ENCODE measurements around the gene PASK. TPM values are rescaled to one million over a fixed set of nuclear protein-coding genes. Genes with fewer than 3 reads are reported as not detected.

The PASK gene
- total RNA-seq, 1 experiment from 2014 or later = 45.8 TPM

GRCh38 chr2:241112592-241112991 is 36.7 kb downstream of the PASK start:
- DNase-seq (ENCODE audit: low read depth, low spot score) (no peak), ATAC-seq (no peak)
- Histone ChIP-seq H3K4me2 (ENCODE audit: low read length) (no peak overlapping the region), H3K9ac (ENCODE audit: low read length) (no peak overlapping the region), H2AFZ (ENCODE audit: low read depth, low read length, poor library complexity, severe bottlenecking) (no peak overlapping the region), H3K27ac (ENCODE audit: low read depth, low read length) (no peak overlapping the region), H3K4me1 (ENCODE audit: control insufficient read depth in 1 of 2, insufficient read depth in 2 of 2, low read length in 2 of 2) (no peaks in the 10 kb centered on the region), H3K9me2 (ENCODE audit: insufficient read depth) (no peaks in the 10 kb centered on the region), H4K20me1 (ENCODE audit: insufficient read depth) (no peaks in the 10 kb centered on the region), H3K4me3 (replicated peaks in 1 of 2; ENCODE audit: low read depth in 1 of 2, low read length in 2 of 2) (no peak overlapping the region), H3K27me3 (ENCODE audit: insufficient read depth, low read length) (no peaks in the 10 kb centered on the region), H3K79me2 (ENCODE audit: insufficient read depth, low read length) (no peaks in the 10 kb centered on the region), H3K36me3 (ENCODE audit: control insufficient read depth in 1 of 2, insufficient read depth in 2 of 2, low read length in 2 of 2) (no peaks in the 10 kb centered on the region), H3K9me3 (ENCODE audit: control insufficient read depth in 1 of 2, insufficient read depth in 1 of 2, low read depth in 1 of 2, low read length in 2 of 2) (no peaks in the 10 kb centered on the region)
- BruUV-seq (replicated peaks) = no TSS peak
- RAD21 ChIA-PET (ENCODE audit: low non-redundant PET in 1 of 2, low total read pairs in 2 of 2, uncharacterized antibody in 2 of 2, unreplicated experiment in 2 of 2) = no interaction called here
- CTCF ChIA-PET = no interaction called here
- intact Hi-C loops (cut with micrococcal nuclease) = no loop called here
- POLR2A ChIA-PET = no interaction called here
- TF ChIP-seq ELF1 (IDR thresholded peaks at IDR 0.05; ENCODE audit: borderline replicate concordance, low read depth) (no peak), CTCF (IDR thresholded peaks at IDR 0.05 in 2 of 3, conservative IDR thresholded peaks at IDR 0.05 in 1 of 3; ENCODE audit: borderline replicate concordance in 1 of 3, insufficient read depth in 1 of 3, low read depth in 2 of 3, low read length in 2 of 3) (no peak), SIN3A (IDR thresholded peaks at IDR 0.05; ENCODE audit: low read depth) (no peak), EZH2phosphoT487 (IDR thresholded peaks at IDR 0.05; ENCODE audit: borderline replicate concordance) (no peak)

GRCh38 chr2:241112046-241112445 is 37.2 kb downstream of the PASK start:
- ATAC-seq (no peak), DNase-seq (ENCODE audit: low read depth, low spot score) (no peak)
- Histone ChIP-seq H3K9me3 (ENCODE audit: control insufficient read depth in 1 of 2, insufficient read depth in 1 of 2, low read depth in 1 of 2, low read length in 2 of 2) (no peaks in the 10 kb centered on the region), H3K9ac (ENCODE audit: low read length) (no peak overlapping the region), H3K4me1 (ENCODE audit: control insufficient read depth in 1 of 2, insufficient read depth in 2 of 2, low read length in 2 of 2) (no peaks in the 10 kb centered on the region), H3K79me2 (ENCODE audit: insufficient read depth, low read length) (no peaks in the 10 kb centered on the region), H3K4me2 (ENCODE audit: low read length) (no peak overlapping the region), H2AFZ (ENCODE audit: low read depth, low read length, poor library complexity, severe bottlenecking) (no peak overlapping the region), H3K9me2 (ENCODE audit: insufficient read depth) (no peaks in the 10 kb centered on the region), H3K36me3 (ENCODE audit: control insufficient read depth in 1 of 2, insufficient read depth in 2 of 2, low read length in 2 of 2) (peaks cover 0 to 4% of the 10 kb centered on the region in 2 experiments; a peak in 1 of 4 replicates), H3K4me3 (replicated peaks in 1 of 2; ENCODE audit: low read depth in 1 of 2, low read length in 2 of 2) (no peak overlapping the region), H3K27me3 (ENCODE audit: insufficient read depth, low read length) (no peaks in the 10 kb centered on the region), H3K27ac (ENCODE audit: low read depth, low read length) (no peak overlapping the region), H4K20me1 (ENCODE audit: insufficient read depth) (no peaks in the 10 kb centered on the region)
- no peak for TF ChIP-seq SP1 (IDR thresholded peaks at IDR 0.05; ENCODE audit: low read depth)
- BruUV-seq (replicated peaks) = no TSS peak
- intact Hi-C loops (cut with micrococcal nuclease) = no loop called here
- RAD21 ChIA-PET (ENCODE audit: low non-redundant PET in 1 of 2, low total read pairs in 2 of 2, uncharacterized antibody in 2 of 2, unreplicated experiment in 2 of 2) = no interaction called here
- CTCF ChIA-PET = no interaction called here
- POLR2A ChIA-PET = no interaction called here

Measured in HCT116 (cell line).